HCT116 (cell line): ENCODE data around the gene ZNF423. TPM values are rescaled to one million over a fixed set of nuclear protein-coding genes. Genes with fewer than 3 reads are reported as not detected.

ENCODE experiments used
- ATAC-seq: fragments of 200-7000 bp; cut with Tn5 transposase; 2 replicates; pipeline ENCODE4 v1.9.1; 2020; ENCODE audit warnings: mild to moderate bottlenecking, moderate library complexity
- BruUV-seq: library from RNA; stranded (reverse); fragments of 400-500 nt; replicated peaks from 2 replicates; lab custom pipeline; 2021; lab: Mats Ljungman, UMichigan
- CTCF ChIA-PET: fragments of 300-600 bp; sonication (Branson Sonifier 250); formaldehyde crosslinking; loops from one replicate; lab custom pipeline; 2021; ENCODE audit warnings: antibody characterized with exemption; lab: Charles Lee
- POLR2A ChIA-PET: fragments of 300-600, 350-600 bp; sonication (Branson Sonifier 250); formaldehyde crosslinking; loops from one replicate; lab custom pipeline; 2021; ENCODE audit warnings: antibody characterized with exemption; lab: Charles Lee
- RAD21 ChIA-PET, 2 experiments: fragments of 300-600 bp; sonication (Branson Sonifier 250); formaldehyde crosslinking; loops; one replicate each; lab custom pipeline; 2023; ENCODE audit warnings: low total read pairs in 2 of 2; ENCODE audit not compliant: uncharacterized antibody in 2 of 2, unreplicated experiment in 2 of 2, low non-redundant PET in 1 of 2; lab: Charles Lee
- DNase-seq: peaks from one replicate; pipeline ENCODE4 v3.0.0-alpha.2; 2010; ENCODE audit warnings: low read depth, low spot score
- H2AFZ ChIP-seq: fragments of 200-600 bp; shearing (Covaris generic), sonication (generic); 2 replicates; pipeline ENCODE4 v1.6.1; 2017; ENCODE audit warnings: low read depth, mixed run types, mixed read lengths, antibody characterized with exemption, low read length; ENCODE audit not compliant: poor library complexity, severe bottlenecking
- H3K27ac ChIP-seq: 2 replicates; pipeline ENCODE4 v1.5.1; 2012; ENCODE audit warnings: low read depth, low read length
- H3K27me3 ChIP-seq: fragments of 200-600 bp; sonication (generic); 2 replicates; pipeline ENCODE4 v1.6.1; 2016; ENCODE audit warnings: mixed run types, low read length, mixed read lengths; ENCODE audit not compliant: insufficient read depth
- H3K36me3 ChIP-seq, 2 experiments: fragments of 200-500 bp in 1 of 2; fragments of 200-600 bp in 1 of 2; sonication (Bioruptor generic) in 1 of 2; sonication (generic) in 1 of 2; 2 replicates each; pipeline versions ENCODE4 v1.5.1 to v1.6.1; 2014 to 2016; ENCODE audit warnings: low read length in 2 of 2, inconsistent platforms in 1 of 2, mixed read lengths in 1 of 2, mixed run types in 1 of 2; ENCODE audit not compliant: insufficient read depth in 2 of 2, control insufficient read depth in 1 of 2
- H3K4me1 ChIP-seq, 2 experiments: fragments of 200-600 bp in 1 of 2; sonication (generic) in 1 of 2; 2 replicates each; pipeline versions ENCODE4 v1.5.1 to v1.6.1; 2012 to 2017; ENCODE audit warnings: low read length in 2 of 2, inconsistent platforms in 1 of 2, mild to moderate bottlenecking in 1 of 2, mixed read lengths in 1 of 2, mixed run types in 1 of 2, moderate library complexity in 1 of 2; ENCODE audit not compliant: insufficient read depth in 2 of 2, control insufficient read depth in 1 of 2
- H3K4me2 ChIP-seq: fragments of 200-600 bp; sonication (generic); 2 replicates; pipeline ENCODE4 v1.6.1; 2017; ENCODE audit warnings: mixed run types, low read length, mixed read lengths
- H3K4me3 ChIP-seq, 2 experiments: fragments of 200-600 bp in 1 of 2; sonication (generic) in 1 of 2; replicated peaks in 1 of 2; 2 replicates each; pipeline ENCODE4 v1.5.1; 2011 to 2016; ENCODE audit warnings: low read length in 2 of 2, control low read depth in 1 of 2, low read depth in 1 of 2, mild to moderate bottlenecking in 1 of 2, mixed read lengths in 1 of 2, mixed run types in 1 of 2
- H3K79me2 ChIP-seq: fragments of 200-600 bp; sonication (generic); 2 replicates; pipeline ENCODE4 v1.6.1; 2017; ENCODE audit warnings: mild to moderate bottlenecking, mixed run types, low read length, moderate library complexity, mixed read lengths; ENCODE audit not compliant: insufficient read depth
- H3K9ac ChIP-seq: fragments of 200-600 bp; sonication (generic); 2 replicates; pipeline ENCODE4 v1.6.1; 2016; ENCODE audit warnings: low read length, mixed read lengths
- H3K9me2 ChIP-seq: fragments of 200-600 bp; sonication (generic), shearing (Covaris generic); 2 replicates; pipeline ENCODE4 v1.6.1; 2017; ENCODE audit warnings: mixed run types, mild to moderate bottlenecking, moderate library complexity; ENCODE audit not compliant: insufficient read depth
- H3K9me3 ChIP-seq, 2 experiments: fragments of 200-500 bp in 1 of 2; fragments of 200-600 bp in 1 of 2; sonication (Bioruptor generic) in 1 of 2; sonication (generic) in 1 of 2; 2 replicates each; pipeline ENCODE4 v1.6.1; 2014 to 2017; ENCODE audit warnings: low read length in 2 of 2, mixed read lengths in 2 of 2, inconsistent platforms in 1 of 2, low read depth in 1 of 2, mild to moderate bottlenecking in 1 of 2, mixed run types in 1 of 2, moderate library complexity in 1 of 2; ENCODE audit not compliant: control insufficient read depth in 1 of 2, insufficient read depth in 1 of 2
- H4K20me1 ChIP-seq: fragments of 200-600 bp; sonication (generic), shearing (Covaris generic); 2 replicates; pipeline ENCODE4 v1.6.1; 2017; ENCODE audit warnings: mixed run types, mild to moderate bottlenecking, moderate library complexity; ENCODE audit not compliant: insufficient read depth
- CEBPB ChIP-seq: IDR thresholded peaks from 2 replicates; pipeline ENCODE4 v1.6.1; 2012; ENCODE audit warnings: low read depth
- EZH2 ChIP-seq: fragments of 200-600 bp; sonication (generic); IDR thresholded peaks from 2 replicates; pipeline ENCODE4 v1.6.1; 2017; ENCODE audit warnings: antibody characterized with exemption, mixed run types
- EZH2phosphoT487 ChIP-seq: fragments of 200-600 bp; IDR thresholded peaks from 2 replicates; pipeline ENCODE4 v1.6.1; 2018; ENCODE audit warnings: antibody characterized with exemption, borderline replicate concordance
- FOSL1 ChIP-seq: IDR thresholded peaks from 2 replicates; pipeline ENCODE4 v1.6.1; 2012; ENCODE audit warnings: low read depth
- POLR2A ChIP-seq: IDR thresholded peaks from 2 replicates; pipeline ENCODE4 v1.7.0; 2011; ENCODE audit warnings: borderline replicate concordance; ENCODE audit not compliant: insufficient read depth, insufficient read length; ENCODE audit errors: extremely low read depth
- RAD21 ChIP-seq: IDR thresholded peaks from 2 replicates; pipeline ENCODE4 v1.6.1; 2012; ENCODE audit warnings: low read depth, mild to moderate bottlenecking
- SIN3A ChIP-seq: IDR thresholded peaks from 2 replicates; pipeline ENCODE4 v1.6.1; 2012; ENCODE audit warnings: low read depth
- TCF7L2 ChIP-seq: IDR thresholded peaks from 2 replicates; pipeline ENCODE4 v1.7.0; 2011; ENCODE audit warnings: borderline replicate concordance, inconsistent platforms; ENCODE audit not compliant: insufficient read depth, insufficient read length; ENCODE audit errors: extremely low read depth
- ZBTB33 ChIP-seq: IDR thresholded peaks from 2 replicates; pipeline ENCODE4 v1.6.1; 2011; ENCODE audit warnings: mild to moderate bottlenecking, low read length, moderate library complexity; ENCODE audit not compliant: insufficient replicate concordance; ENCODE audit errors: extremely low read depth
- intact Hi-C: fragments of 100-400 bp; cut with micrococcal nuclease; formaldehyde crosslinking; loops from 2 replicates; pipeline ENCODE4 v1.10.0; 2022
- total RNA-seq: library from RNA; stranded (reverse); gene quantifications from one replicate; pipeline ENCODE4 v1.2.1, GENCODE V29; 2021; ENCODE audit not compliant: unreplicated experiment
- TF ChIP-seq, protein P1 (sequence below): IDR thresholded peaks from 2 replicates; pipeline ENCODE4 v1.6.1; 2012; ENCODE audit warnings: low read depth
- TF ChIP-seq, protein P2 (sequence below): IDR thresholded peaks from 2 replicates; pipeline ENCODE4 v1.6.1; 2012

Gene ZNF423
- total RNA-seq, 1 experiment from 2014 or later = 0.22 TPM

DNA sequence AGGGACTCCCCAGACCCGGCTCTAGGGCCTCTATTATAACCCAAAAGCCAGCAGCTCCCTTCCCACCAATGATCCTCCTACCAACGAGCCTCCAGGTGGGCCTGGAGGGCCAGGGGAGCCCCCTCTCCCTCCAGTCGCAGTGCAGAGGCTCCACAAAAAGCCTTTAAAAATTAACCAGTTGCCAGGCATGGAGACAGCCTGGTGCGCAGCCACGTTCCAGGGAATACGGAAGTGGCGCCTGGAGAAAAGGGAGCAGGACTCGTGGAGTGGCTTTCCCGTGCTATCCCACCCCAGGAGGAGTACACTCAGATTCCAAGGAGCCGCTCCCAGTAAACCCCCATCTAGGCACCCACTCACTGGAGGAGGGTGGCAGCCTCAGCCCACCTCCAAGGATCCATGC lies 112.3 kb downstream of the ZNF423 start:
- DNase-seq = no peak
- H3K4me3 ChIP-seq = no peak overlapping the region
- no TSS peak for BruUV-seq
- no peak overlapping the region for H3K27ac ChIP-seq
- H3K27me3 ChIP-seq = peaks cover 5% of the 10 kb centered on the region; the same call in 1 of the 2 replicates
- ChIA-PET CTCF (no interaction called here), RAD21 (no interaction called here), POLR2A (no interaction called here)
- no peaks in the 10 kb centered on the region for H3K9me3 ChIP-seq
- H3K79me2 ChIP-seq = no peaks in the 10 kb centered on the region
- intact Hi-C loops = no loop called here
- no peaks in the 10 kb centered on the region for H3K9me2 ChIP-seq
- H3K4me1 ChIP-seq = peaks cover 7% of the 10 kb centered on the region in 2 experiments
- H3K9ac ChIP-seq = no peak overlapping the region
- TF ChIP-seq, protein P1, sequence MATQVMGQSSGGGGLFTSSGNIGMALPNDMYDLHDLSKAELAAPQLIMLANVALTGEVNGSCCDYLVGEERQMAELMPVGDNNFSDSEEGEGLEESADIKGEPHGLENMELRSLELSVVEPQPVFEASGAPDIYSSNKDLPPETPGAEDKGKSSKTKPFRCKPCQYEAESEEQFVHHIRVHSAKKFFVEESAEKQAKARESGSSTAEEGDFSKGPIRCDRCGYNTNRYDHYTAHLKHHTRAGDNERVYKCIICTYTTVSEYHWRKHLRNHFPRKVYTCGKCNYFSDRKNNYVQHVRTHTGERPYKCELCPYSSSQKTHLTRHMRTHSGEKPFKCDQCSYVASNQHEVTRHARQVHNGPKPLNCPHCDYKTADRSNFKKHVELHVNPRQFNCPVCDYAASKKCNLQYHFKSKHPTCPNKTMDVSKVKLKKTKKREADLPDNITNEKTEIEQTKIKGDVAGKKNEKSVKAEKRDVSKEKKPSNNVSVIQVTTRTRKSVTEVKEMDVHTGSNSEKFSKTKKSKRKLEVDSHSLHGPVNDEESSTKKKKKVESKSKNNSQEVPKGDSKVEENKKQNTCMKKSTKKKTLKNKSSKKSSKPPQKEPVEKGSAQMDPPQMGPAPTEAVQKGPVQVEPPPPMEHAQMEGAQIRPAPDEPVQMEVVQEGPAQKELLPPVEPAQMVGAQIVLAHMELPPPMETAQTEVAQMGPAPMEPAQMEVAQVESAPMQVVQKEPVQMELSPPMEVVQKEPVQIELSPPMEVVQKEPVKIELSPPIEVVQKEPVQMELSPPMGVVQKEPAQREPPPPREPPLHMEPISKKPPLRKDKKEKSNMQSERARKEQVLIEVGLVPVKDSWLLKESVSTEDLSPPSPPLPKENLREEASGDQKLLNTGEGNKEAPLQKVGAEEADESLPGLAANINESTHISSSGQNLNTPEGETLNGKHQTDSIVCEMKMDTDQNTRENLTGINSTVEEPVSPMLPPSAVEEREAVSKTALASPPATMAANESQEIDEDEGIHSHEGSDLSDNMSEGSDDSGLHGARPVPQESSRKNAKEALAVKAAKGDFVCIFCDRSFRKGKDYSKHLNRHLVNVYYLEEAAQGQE = no peak
- TF ChIP-seq FOSL1 (no peak), TCF7L2 (no peak), RAD21 (no peak), ZBTB33 (no peak), EZH2 (no peak), SIN3A (no peak), CEBPB (no peak), EZH2phosphoT487 (no peak), POLR2A (no peak)
- TF ChIP-seq, protein P2, sequence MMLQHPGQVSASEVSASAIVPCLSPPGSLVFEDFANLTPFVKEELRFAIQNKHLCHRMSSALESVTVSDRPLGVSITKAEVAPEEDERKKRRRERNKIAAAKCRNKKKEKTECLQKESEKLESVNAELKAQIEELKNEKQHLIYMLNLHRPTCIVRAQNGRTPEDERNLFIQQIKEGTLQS = no peak
- no peaks in the 10 kb centered on the region; the same call in 1 of the 2 replicates for H4K20me1 ChIP-seq
- H3K36me3 ChIP-seq = no peaks in the 10 kb centered on the region
- no peak overlapping the region for H3K4me2 ChIP-seq
- no peak overlapping the region for H2AFZ ChIP-seq
- ATAC-seq = no peak
